Measurements from ENCODE around the gene ACSL3. TPM values are rescaled to one million over a fixed set of nuclear protein-coding genes. Genes with fewer than 3 reads are reported as not detected.
"Not testable (repeated sequence)": the region's sequence is repeated elsewhere in the genome, so short reads cannot be mapped to it uniquely, and the experiment has no call there.

Gene ACSL3
- total and polyA plus RNA-seq, 3 experiments from 2014 or later: 27.7 to 41.4 (median 38.6) TPM

DNA sequence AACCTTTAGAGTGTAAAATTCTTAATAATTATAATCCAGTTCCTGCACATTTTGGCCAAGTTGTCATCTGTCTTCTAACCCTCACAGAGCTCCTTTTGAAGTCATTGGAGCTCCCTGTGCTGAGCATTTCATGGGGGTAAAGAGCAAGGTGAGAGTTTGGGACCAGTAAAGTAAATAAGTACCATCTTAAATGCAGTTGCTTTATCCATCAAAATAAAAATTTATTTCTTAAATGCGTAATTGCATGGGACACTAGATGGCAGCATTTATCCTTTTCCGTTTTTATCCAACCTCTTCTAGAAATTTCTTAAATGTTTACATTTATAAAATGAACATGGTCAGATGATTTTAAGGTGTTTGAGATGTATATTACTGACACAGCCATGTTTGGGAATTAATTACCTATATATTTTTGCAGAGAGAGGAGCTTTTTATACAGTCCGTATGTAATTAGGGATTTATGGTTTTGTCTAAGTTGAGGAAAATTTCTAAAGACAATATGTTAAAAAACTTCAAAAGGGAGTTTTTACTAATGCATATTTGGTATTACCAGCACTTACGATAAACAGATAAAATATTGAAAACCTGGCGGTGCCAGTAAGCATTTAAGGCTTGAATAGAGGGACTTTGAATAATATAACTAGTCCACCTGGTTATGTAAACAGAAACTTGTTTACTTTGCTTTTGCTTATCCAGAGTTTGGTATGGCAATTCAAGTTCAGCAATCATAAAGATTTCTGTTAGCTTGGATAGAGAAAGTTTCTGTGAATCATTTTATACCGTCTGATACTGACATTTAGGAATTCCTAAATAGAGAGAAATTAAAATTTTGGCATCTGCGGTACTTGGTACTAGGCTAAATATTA, 54.5 kb downstream of the ACSL3 start:
- Histone ChIP-seq H3K27me3 (ENCODE audit: insufficient read depth, low read length, poor library complexity, severe bottlenecking) (no peaks in the 10 kb centered on the region), H3K4me3 (ENCODE audit: low read length) (no peak overlapping the region), H3K4me1 (ENCODE audit: insufficient read depth, low read length) (no peaks in the 10 kb centered on the region), H3K27ac (ENCODE audit: low read depth, low read length) (no peak overlapping the region), H3K9me3 (ENCODE audit: low read length) (no peaks in the 10 kb centered on the region), H3K36me3 (ENCODE audit: insufficient read depth, low read length) (peaks cover 12% of the 10 kb centered on the region)
- POLR2A ChIA-PET: no interaction called here
- no peaks in the 10 kb centered on the region for H3K27me3 Mint-ChIP-seq
- CTCF ChIA-PET: interaction anchor here (1.0 kb wide), 1 partner anchor 14 kb away, joined by 3 read pairs; no protein-coding TSS in a partner anchor
- H3K36me3 Mint-ChIP-seq: peaks cover 3 to 54% (median 15%) of the 10 kb centered on the region in 3 donors
- no peaks in the 10 kb centered on the region for H3K9me3 Mint-ChIP-seq
- no peak overlapping the region for H3K4me3 Mint-ChIP-seq
- no peak overlapping the region for H3K27ac Mint-ChIP-seq
- no peak for DNase-seq
- H3K4me1 Mint-ChIP-seq: peaks cover 11 to 26% (median 20%) of the 10 kb centered on the region in 3 donors

GRCh38 chr2:222916229-222917197, 55.7 kb downstream of the ACSL3 start:
- H3K4me1 Mint-ChIP-seq: peaks cover 10 to 22% (median 19%) of the 10 kb centered on the region in 3 donors
- ChIA-PET CTCF (no interaction called here), POLR2A (no interaction called here)
- H3K27me3 ChIP-seq (ENCODE audit: insufficient read depth, low read length, poor library complexity, severe bottlenecking): no peaks in the 10 kb centered on the region
- no peak overlapping the region for H3K4me3 Mint-ChIP-seq
- H3K27me3 Mint-ChIP-seq: no peaks in the 10 kb centered on the region
- no peak overlapping the region for H3K27ac ChIP-seq (ENCODE audit: low read depth, low read length)
- H3K4me3 ChIP-seq (ENCODE audit: low read length): no peak overlapping the region
- H3K36me3 Mint-ChIP-seq: peaks cover 3 to 53% (median 22%) of the 10 kb centered on the region in 3 donors
- H3K27ac Mint-ChIP-seq: no peak overlapping the region
- no peak for DNase-seq
- no peaks in the 10 kb centered on the region for H3K9me3 ChIP-seq (ENCODE audit: low read length)
- no peaks in the 10 kb centered on the region for H3K9me3 Mint-ChIP-seq
- peaks cover 18% of the 10 kb centered on the region for H3K36me3 ChIP-seq (ENCODE audit: insufficient read depth, low read length)
- H3K4me1 ChIP-seq (ENCODE audit: insufficient read depth, low read length): no peaks in the 10 kb centered on the region

DNA sequence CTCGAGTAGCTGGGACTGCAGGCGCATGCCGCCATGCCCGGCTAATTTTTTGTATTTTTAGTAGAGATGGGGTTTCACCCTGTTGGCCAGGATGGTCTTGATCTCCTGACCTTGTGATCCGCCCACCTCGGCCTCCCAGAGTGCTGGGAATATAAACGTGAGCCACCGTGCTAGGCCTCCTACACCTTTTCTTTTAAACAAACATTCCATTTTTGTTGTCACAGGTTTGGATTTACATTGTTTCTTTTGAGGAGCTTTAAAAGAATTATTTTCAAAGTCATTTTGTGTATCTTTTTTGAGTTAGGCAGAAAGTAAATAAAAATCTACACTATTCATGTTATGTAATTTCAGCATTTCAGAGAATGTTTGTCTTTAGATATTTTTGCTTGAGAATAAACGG, 56.4 kb downstream of the ACSL3 start:
- peaks cover 24% of the 10 kb centered on the region for H3K36me3 ChIP-seq (ENCODE audit: insufficient read depth, low read length)
- POLR2A ChIA-PET; H3K27ac ChIP-seq (ENCODE audit: low read depth, low read length); H3K27me3 Mint-ChIP-seq; H3K4me3 ChIP-seq (ENCODE audit: low read length); H3K27ac Mint-ChIP-seq; CTCF ChIA-PET; H3K4me1 ChIP-seq (ENCODE audit: insufficient read depth, low read length); DNase-seq; H3K27me3 ChIP-seq (ENCODE audit: insufficient read depth, low read length, poor library complexity, severe bottlenecking); H3K4me3 Mint-ChIP-seq; H3K9me3 ChIP-seq (ENCODE audit: low read length); H3K9me3 Mint-ChIP-seq: not testable (repeated sequence)
- H3K4me1 Mint-ChIP-seq: peaks cover 3 to 15% (median 12%) of the 10 kb centered on the region in 3 donors
- peaks cover 3 to 57% (median 22%) of the 10 kb centered on the region in 3 donors for H3K36me3 Mint-ChIP-seq

GRCh38 chr2:222919841-222920526, 59.1 kb downstream of the ACSL3 start:
- H3K4me3 ChIP-seq (ENCODE audit: low read length): no peak overlapping the region
- no peaks in the 10 kb centered on the region for H3K27me3 ChIP-seq (ENCODE audit: insufficient read depth, low read length, poor library complexity, severe bottlenecking)
- H3K27me3 Mint-ChIP-seq: no peaks in the 10 kb centered on the region
- peak overlapping the region; percentile 1 for H3K27ac ChIP-seq (ENCODE audit: low read depth, low read length)
- H3K36me3 Mint-ChIP-seq: peaks cover 9 to 73% (median 33%) of the 10 kb centered on the region in 3 donors
- CTCF ChIA-PET: no interaction called here
- no peaks in the 10 kb centered on the region for H3K4me1 ChIP-seq (ENCODE audit: insufficient read depth, low read length)
- DNase-seq: no peak
- no peaks in the 10 kb centered on the region for H3K9me3 Mint-ChIP-seq
- no peak overlapping the region for H3K4me3 Mint-ChIP-seq
- peaks cover 36% of the 10 kb centered on the region for H3K36me3 ChIP-seq (ENCODE audit: insufficient read depth, low read length)
- no peaks in the 10 kb centered on the region for H3K9me3 ChIP-seq (ENCODE audit: low read length)
- no peaks in the 10 kb centered on the region for H3K4me1 Mint-ChIP-seq
- POLR2A ChIA-PET: no interaction called here
- H3K27ac Mint-ChIP-seq: peak overlapping the region in 3 of 8 donors; percentile 4 to 43 (median 17)

GRCh38 chr2:222920657-222921186, 59.9 kb downstream of the ACSL3 start:
- no peaks in the 10 kb centered on the region for H3K4me1 ChIP-seq (ENCODE audit: insufficient read depth, low read length)
- no peaks in the 10 kb centered on the region for H3K4me1 Mint-ChIP-seq
- H3K9me3 Mint-ChIP-seq: no peaks in the 10 kb centered on the region
- no peaks in the 10 kb centered on the region for H3K27me3 ChIP-seq (ENCODE audit: insufficient read depth, low read length, poor library complexity, severe bottlenecking)
- no peak overlapping the region for H3K4me3 Mint-ChIP-seq
- POLR2A ChIA-PET: no interaction called here
- CTCF ChIA-PET: no interaction called here
- no peak for DNase-seq
- H3K27me3 Mint-ChIP-seq: no peaks in the 10 kb centered on the region
- no peaks in the 10 kb centered on the region for H3K9me3 ChIP-seq (ENCODE audit: low read length)
- H3K27ac ChIP-seq (ENCODE audit: low read depth, low read length): no peak overlapping the region
- no peak overlapping the region for H3K4me3 ChIP-seq (ENCODE audit: low read length)
- H3K36me3 Mint-ChIP-seq: peaks cover 9 to 78% (median 33%) of the 10 kb centered on the region in 3 donors
- H3K27ac Mint-ChIP-seq: peak overlapping the region in 3 of 8 donors; percentile 17 to 55 (median 33)
- H3K36me3 ChIP-seq (ENCODE audit: insufficient read depth, low read length): peaks cover 36% of the 10 kb centered on the region

DNA sequence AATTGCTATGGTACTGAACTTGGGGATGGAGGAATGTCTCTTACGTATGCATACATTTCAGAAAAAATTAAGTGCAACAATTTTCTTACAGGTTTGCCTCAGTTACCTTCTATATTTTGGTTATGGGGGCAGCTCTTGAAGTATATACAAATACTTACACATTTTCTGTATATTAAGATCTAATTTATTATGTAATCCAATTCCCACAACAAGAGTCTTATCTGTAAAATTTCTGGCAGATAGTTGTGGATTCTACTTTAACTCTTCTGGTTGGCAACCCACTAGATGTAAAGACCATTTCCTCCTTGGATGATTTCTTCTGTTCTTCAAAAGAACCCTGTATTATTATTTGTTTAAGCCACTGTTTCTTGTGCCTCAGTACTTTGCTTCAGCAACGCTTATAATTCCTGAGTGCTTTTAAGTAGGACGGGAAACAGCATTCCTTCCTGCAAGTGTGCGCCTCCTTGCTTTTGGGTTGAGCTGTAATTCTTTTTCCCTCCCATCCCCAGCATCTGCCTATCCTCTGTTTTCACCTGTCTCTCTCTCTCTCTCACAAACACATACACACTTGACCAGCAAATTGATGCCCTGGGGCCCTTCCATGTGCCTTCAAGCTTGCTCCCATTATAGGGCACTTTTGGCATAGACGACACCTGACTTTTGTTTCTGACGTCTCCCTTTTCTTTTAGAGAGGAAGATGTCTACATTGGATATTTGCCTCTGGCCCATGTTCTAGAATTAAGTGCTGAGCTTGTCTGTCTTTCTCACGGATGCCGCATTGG, 61.4 kb downstream of the ACSL3 start:
- Mint-ChIP-seq H3K4me1 (no peaks in the 10 kb centered on the region), H3K27me3 (no peaks in the 10 kb centered on the region), H3K36me3 (peaks cover 12 to 79% (median 33%) of the 10 kb centered on the region in 3 donors), H3K9me3 (no peaks in the 10 kb centered on the region), H3K4me3 (no peak overlapping the region), H3K27ac (no peak overlapping the region)
- Histone ChIP-seq H3K4me1 (ENCODE audit: insufficient read depth, low read length) (no peaks in the 10 kb centered on the region), H3K9me3 (ENCODE audit: low read length) (no peaks in the 10 kb centered on the region), H3K27me3 (ENCODE audit: insufficient read depth, low read length, poor library complexity, severe bottlenecking) (no peaks in the 10 kb centered on the region), H3K4me3 (ENCODE audit: low read length) (no peak overlapping the region), H3K27ac (ENCODE audit: low read depth, low read length) (no peak overlapping the region), H3K36me3 (ENCODE audit: insufficient read depth, low read length) (peaks cover 40% of the 10 kb centered on the region)
- POLR2A ChIA-PET: no interaction called here
- CTCF ChIA-PET: no interaction called here
- DNase-seq: no peak

DNA sequence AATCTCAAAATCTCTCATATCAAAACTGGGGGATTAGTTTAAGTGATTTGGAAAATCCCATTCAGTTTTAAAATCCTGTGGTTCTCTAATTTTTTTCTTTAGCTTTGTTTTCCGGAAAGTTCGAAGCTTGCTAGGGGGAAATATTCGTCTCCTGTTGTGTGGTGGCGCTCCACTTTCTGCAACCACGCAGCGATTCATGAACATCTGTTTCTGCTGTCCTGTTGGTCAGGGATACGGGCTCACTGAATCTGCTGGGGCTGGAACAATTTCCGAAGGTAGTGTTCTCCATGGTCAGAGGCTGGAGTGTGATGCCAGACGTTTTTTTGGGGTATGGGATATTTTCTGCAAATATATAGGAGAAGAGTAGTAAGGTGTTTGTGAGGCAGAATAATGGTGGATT, 66.1 kb downstream of the ACSL3 start:
- Histone ChIP-seq H3K4me3 (ENCODE audit: low read length) (no peak overlapping the region), H3K4me1 (ENCODE audit: insufficient read depth, low read length) (no peaks in the 10 kb centered on the region), H3K27ac (ENCODE audit: low read depth, low read length) (no peak overlapping the region), H3K36me3 (ENCODE audit: insufficient read depth, low read length) (peaks cover 24% of the 10 kb centered on the region), H3K27me3 (ENCODE audit: insufficient read depth, low read length, poor library complexity, severe bottlenecking) (no peaks in the 10 kb centered on the region), H3K9me3 (ENCODE audit: low read length) (no peaks in the 10 kb centered on the region)
- Mint-ChIP-seq H3K9me3 (no peaks in the 10 kb centered on the region), H3K27me3 (no peaks in the 10 kb centered on the region), H3K4me1 (no peaks in the 10 kb centered on the region), H3K36me3 (peaks cover 15 to 79% (median 24%) of the 10 kb centered on the region in 3 donors), H3K27ac (peak overlapping the region in 1 of 8 donors; percentile 11), H3K4me3 (no peak overlapping the region)
- no peak for DNase-seq
- CTCF ChIA-PET: no interaction called here
- POLR2A ChIA-PET: no interaction called here
